H9 (cell line): ENCODE data around the gene CCNY. TPM values are rescaled to one million over a fixed set of nuclear protein-coding genes. Genes with fewer than 3 reads are reported as not detected.
"Not testable (repeated sequence)": the region's sequence is repeated elsewhere in the genome, so short reads cannot be mapped to it uniquely, and the experiment has no call there.

Experiments
- DNase-seq: peaks from one replicate; pipeline ENCODE4 v3.0.0-alpha.2; 2017
- H2AFZ ChIP-seq: one replicate; pipeline ENCODE4 v1.6.1; 2013; ENCODE audit warnings: mild to moderate bottlenecking, low read length, control low read depth, moderate library complexity
- H2AK5ac ChIP-seq: 2 replicates; pipeline ENCODE4 v1.6.1; 2013; ENCODE audit warnings: low read length, control low read depth, mixed read lengths; ENCODE audit not compliant: insufficient read length
- H2BK120ac ChIP-seq: one replicate; pipeline ENCODE4 v1.6.1; 2013; ENCODE audit warnings: low read depth, mild to moderate bottlenecking, low read length, control low read depth, inconsistent platforms; ENCODE audit not compliant: poor library complexity, severe bottlenecking
- H2BK12ac ChIP-seq: 2 replicates; pipeline ENCODE4 v1.6.1; 2013; ENCODE audit warnings: low read length, control low read depth, mixed read lengths, low read depth; ENCODE audit not compliant: insufficient read length
- H2BK15ac ChIP-seq: 2 replicates; pipeline ENCODE4 v1.6.1; 2013; ENCODE audit warnings: low read depth, low read length, control low read depth
- H2BK20ac ChIP-seq: one replicate; pipeline ENCODE4 v1.6.1; 2013; ENCODE audit warnings: low read depth, mild to moderate bottlenecking, low read length, control low read depth, inconsistent platforms; ENCODE audit not compliant: poor library complexity, severe bottlenecking
- H2BK5ac ChIP-seq: 2 replicates; pipeline ENCODE4 v1.6.1; 2013; ENCODE audit warnings: low read length, control low read depth, mixed read lengths; ENCODE audit not compliant: insufficient read length
- H3K14ac ChIP-seq: 2 replicates; pipeline ENCODE4 v1.6.1; 2013; ENCODE audit warnings: low read length, control low read depth; ENCODE audit not compliant: insufficient read depth
- H3K18ac ChIP-seq: 2 replicates; pipeline ENCODE4 v1.6.1; 2013; ENCODE audit warnings: low read depth, mild to moderate bottlenecking, mixed read lengths, low read length, control low read depth; ENCODE audit not compliant: insufficient read length
- H3K23ac ChIP-seq: 2 replicates; pipeline ENCODE4 v1.6.1; 2013; ENCODE audit warnings: low read length, control low read depth, mixed read lengths, low read depth; ENCODE audit not compliant: insufficient read length
- H3K23me2 ChIP-seq: 2 replicates; pipeline ENCODE4 v1.6.1; 2013; ENCODE audit warnings: low read depth, mild to moderate bottlenecking, mixed read lengths, low read length, control low read depth; ENCODE audit not compliant: insufficient read length, poor library complexity, severe bottlenecking
- H3K27ac ChIP-seq: 2 replicates; pipeline ENCODE4 v1.5.1; 2013; ENCODE audit warnings: low read length, control low read depth, mixed read lengths, low read depth; ENCODE audit not compliant: insufficient read length
- H3K27me3 ChIP-seq: 2 replicates; pipeline ENCODE4 v1.6.1; 2013; ENCODE audit warnings: low read length, control low read depth, inconsistent platforms; ENCODE audit not compliant: insufficient read depth
- H3K4ac ChIP-seq: 2 replicates; pipeline ENCODE4 v1.6.1; 2013; ENCODE audit warnings: low read depth, mild to moderate bottlenecking, control low read depth, inconsistent platforms, low read length, moderate library complexity
- H3K4me1 ChIP-seq: 2 replicates; pipeline ENCODE4 v1.6.1; 2013; ENCODE audit warnings: low read length, control low read depth, inconsistent platforms; ENCODE audit not compliant: insufficient read depth
- H3K4me2 ChIP-seq: 2 replicates; pipeline ENCODE4 v1.6.1; 2013; ENCODE audit warnings: low read length, control low read depth, mixed read lengths; ENCODE audit not compliant: insufficient read length, insufficient read depth
- H3K56ac ChIP-seq: 2 replicates; pipeline ENCODE4 v1.6.1; 2013; ENCODE audit warnings: low read depth, mild to moderate bottlenecking, mixed read lengths, low read length, control low read depth; ENCODE audit not compliant: insufficient read length
- H3K79me1 ChIP-seq: 2 replicates; pipeline ENCODE4 v1.6.1; 2013; ENCODE audit warnings: low read depth, mild to moderate bottlenecking, moderate library complexity, low read length, control low read depth, inconsistent platforms; ENCODE audit not compliant: insufficient read depth, poor library complexity, severe bottlenecking
- H3K79me2 ChIP-seq: 2 replicates; pipeline ENCODE4 v1.6.1; 2013; ENCODE audit warnings: low read length, control low read depth, inconsistent platforms; ENCODE audit not compliant: insufficient read depth
- H3K9ac ChIP-seq: 2 replicates; pipeline ENCODE4 v1.6.1; 2013; ENCODE audit warnings: low read length, control low read depth, mixed read lengths; ENCODE audit not compliant: insufficient read length; ENCODE audit errors: extremely low read depth
- H3K9me3 ChIP-seq: one replicate; pipeline ENCODE4 v1.6.1; 2013; ENCODE audit warnings: low read depth, low read length, inconsistent platforms; ENCODE audit not compliant: control insufficient read depth
- H3T11ph ChIP-seq: one replicate; pipeline ENCODE4 v1.6.1; 2013; ENCODE audit warnings: mild to moderate bottlenecking, low read length, control low read depth, inconsistent platforms
- H4K20me1 ChIP-seq: one replicate; pipeline ENCODE4 v1.6.1; 2013; ENCODE audit not compliant: control insufficient read depth, insufficient read length, insufficient read depth
- H4K5ac ChIP-seq: 2 replicates; pipeline ENCODE4 v1.6.1; 2013; ENCODE audit warnings: low read depth, mild to moderate bottlenecking, mixed read lengths, low read length, control low read depth; ENCODE audit not compliant: insufficient read length
- H4K8ac ChIP-seq: replicated peaks from 2 replicates; pipeline ENCODE4 v1.6.1; 2013; ENCODE audit warnings: low read length, control low read depth, mixed read lengths, low read depth; ENCODE audit not compliant: insufficient read length
- H4K91ac ChIP-seq: 2 replicates; pipeline ENCODE4 v1.6.1; 2013; ENCODE audit warnings: low read depth, mild to moderate bottlenecking, moderate library complexity, mixed read lengths, low read length, control low read depth; ENCODE audit not compliant: insufficient read length
- H3K27ac Mint-ChIP-seq, 3 experiments: 2 replicates in 2 of 3; 3 replicates in 1 of 3; pipeline ENCODE4 v1.8.0; 2020 to 2021; ENCODE audit warnings: mixed read lengths in 3 of 3, mild to moderate bottlenecking in 1 of 3, moderate library complexity in 1 of 3
- H3K27me3 Mint-ChIP-seq: 2 replicates; pipeline ENCODE4 v1.8.0; 2021; ENCODE audit warnings: low read depth, mild to moderate bottlenecking, moderate library complexity, mixed read lengths
- H3K36me3 Mint-ChIP-seq, 3 experiments: 2 replicates in 2 of 3; 3 replicates in 1 of 3; pipeline ENCODE4 v1.8.0; 2020 to 2021; ENCODE audit warnings: low read depth in 3 of 3, mixed read lengths in 3 of 3; ENCODE audit not compliant: insufficient read depth in 1 of 3
- H3K4me1 Mint-ChIP-seq, 2 experiments: 2 replicates each; pipeline ENCODE4 v1.8.0; 2020; ENCODE audit warnings: mixed read lengths in 2 of 2
- H3K4me3 Mint-ChIP-seq, 2 experiments: 2 replicates in 1 of 2; 3 replicates in 1 of 2; pipeline ENCODE4 v1.8.0; 2020 to 2021; ENCODE audit warnings: mild to moderate bottlenecking in 2 of 2, mixed read lengths in 2 of 2, moderate library complexity in 1 of 2
- H3K9me3 Mint-ChIP-seq, 2 experiments: 2 replicates in 1 of 2; 3 replicates in 1 of 2; pipeline ENCODE4 v1.8.0; 2020; ENCODE audit warnings: mild to moderate bottlenecking in 2 of 2, mixed read lengths in 2 of 2, moderate library complexity in 1 of 2
- WGBS: extraction: QIAGEN DNeasy Blood & Tissue Kit; methylation state at CpG from one replicate; pipeline ENCODE4 v1.1.7; 2013; ENCODE audit warnings: missing lambda C conversion rate, low lambda C conversion rate, mixed read lengths; ENCODE audit not compliant: insufficient read length; ENCODE audit errors: extremely low coverage; 5-methylcytosine and 5-hydroxymethylcytosine counted together
- total RNA-seq: library from RNA; stranded (reverse); gene quantifications from 2 replicates; pipeline ENCODE4 v1.2.1, GENCODE V29; 2021
- TF ChIP-seq, protein P1 (sequence below): fragments of 200-600 bp; sonication (generic); conservative IDR thresholded peaks from 3 replicates; pipeline ENCODE4 v1.8.0; 2021; ENCODE audit warnings: antibody characterized with exemption, mild to moderate bottlenecking

Gene CCNY
- total RNA-seq, 1 experiment from 2014 or later: 62.1 TPM

- TF ChIP-seq, protein P1, sequence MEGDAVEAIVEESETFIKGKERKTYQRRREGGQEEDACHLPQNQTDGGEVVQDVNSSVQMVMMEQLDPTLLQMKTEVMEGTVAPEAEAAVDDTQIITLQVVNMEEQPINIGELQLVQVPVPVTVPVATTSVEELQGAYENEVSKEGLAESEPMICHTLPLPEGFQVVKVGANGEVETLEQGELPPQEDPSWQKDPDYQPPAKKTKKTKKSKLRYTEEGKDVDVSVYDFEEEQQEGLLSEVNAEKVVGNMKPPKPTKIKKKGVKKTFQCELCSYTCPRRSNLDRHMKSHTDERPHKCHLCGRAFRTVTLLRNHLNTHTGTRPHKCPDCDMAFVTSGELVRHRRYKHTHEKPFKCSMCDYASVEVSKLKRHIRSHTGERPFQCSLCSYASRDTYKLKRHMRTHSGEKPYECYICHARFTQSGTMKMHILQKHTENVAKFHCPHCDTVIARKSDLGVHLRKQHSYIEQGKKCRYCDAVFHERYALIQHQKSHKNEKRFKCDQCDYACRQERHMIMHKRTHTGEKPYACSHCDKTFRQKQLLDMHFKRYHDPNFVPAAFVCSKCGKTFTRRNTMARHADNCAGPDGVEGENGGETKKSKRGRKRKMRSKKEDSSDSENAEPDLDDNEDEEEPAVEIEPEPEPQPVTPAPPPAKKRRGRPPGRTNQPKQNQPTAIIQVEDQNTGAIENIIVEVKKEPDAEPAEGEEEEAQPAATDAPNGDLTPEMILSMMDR: no peak
- no peak overlapping the region for H2BK120ac ChIP-seq
- no peaks in the 10 kb centered on the region for H3K27me3 ChIP-seq
- H3K23ac ChIP-seq: no peak overlapping the region
- no peak overlapping the region for H3K56ac ChIP-seq
- no peak overlapping the region for H3K9ac ChIP-seq
- no peak overlapping the region for H2BK5ac ChIP-seq
- H3K4me2 ChIP-seq: no peak overlapping the region
- no peak overlapping the region for H3K18ac ChIP-seq
- no peak overlapping the region for H3K27ac ChIP-seq
- H3K4ac ChIP-seq: no peak overlapping the region
- no peaks in the 10 kb centered on the region for H3K9me3 ChIP-seq
- WGBS: no CpG with 5 or more reads among the region's 8 CpGs
- peaks cover 11% of the 10 kb centered on the region; the same call in 1 of the 2 replicates for H3K4me1 ChIP-seq
- Mint-ChIP-seq H3K9me3 (peaks cover 0 to 2% of the 10 kb centered on the region in 2 experiments; a peak in 1 of 5 replicates), H3K4me1 (peaks cover 45 to 47% of the 10 kb centered on the region in 2 experiments), H3K36me3 (peaks cover 0 to 1% (median 0%) of the 10 kb centered on the region in 3 experiments; a peak in 3 of 7 replicates), H3K27me3 (no peaks in the 10 kb centered on the region), H3K4me3 (no peak overlapping the region), H3K27ac (no peak overlapping the region)
- no peak overlapping the region for H2BK20ac ChIP-seq
- peaks cover 13% of the 10 kb centered on the region; the same call in 1 of the 2 replicates for H3K79me2 ChIP-seq
- H4K5ac ChIP-seq: no peak overlapping the region
- no peaks in the 10 kb centered on the region for H3K23me2 ChIP-seq
- H2BK15ac ChIP-seq: no peak overlapping the region
- H4K8ac ChIP-seq: no peak overlapping the region
- no peak overlapping the region for H2AFZ ChIP-seq
- no peak for DNase-seq
- no peak overlapping the region for H4K91ac ChIP-seq
- no peak overlapping the region for H3T11ph ChIP-seq
- H3K79me1 ChIP-seq: peaks cover 10% of the 10 kb centered on the region
- no peak overlapping the region for H3K14ac ChIP-seq
- H2AK5ac ChIP-seq: no peak overlapping the region
- no peaks in the 10 kb centered on the region for H4K20me1 ChIP-seq
- no peak overlapping the region for H2BK12ac ChIP-seq
Observed at GRCh38 chr10:35400595-35401268, 64.4 kb downstream of the CCNY start.

DNA sequence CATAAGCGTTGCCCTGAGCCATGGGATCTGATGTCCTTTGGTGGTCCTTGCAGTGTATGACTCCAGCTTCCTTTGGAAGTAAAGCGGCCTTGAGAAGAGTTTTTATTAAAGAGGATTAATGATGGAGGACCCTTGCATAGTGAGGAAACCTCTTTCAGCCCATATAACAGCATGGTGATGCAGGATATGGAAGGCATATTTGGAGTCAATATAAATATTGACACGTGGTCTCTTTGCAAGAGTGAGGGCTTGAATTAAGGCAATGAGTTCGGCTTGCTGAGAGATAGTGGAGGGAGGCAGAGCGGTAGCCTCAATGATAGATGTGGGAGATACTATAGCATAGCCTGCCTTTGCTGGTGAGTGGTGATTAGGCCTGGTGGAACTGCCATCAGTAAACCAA lies 67.2 kb downstream of the CCNY start:
- not testable (repeated sequence) for H2BK15ac ChIP-seq, H3K4ac ChIP-seq, H3K27me3 ChIP-seq, H3T11ph ChIP-seq, H3K79me1 ChIP-seq, H3K9ac ChIP-seq, H3K27ac ChIP-seq, H3K23ac ChIP-seq, H4K91ac ChIP-seq, H2AK5ac ChIP-seq, H4K5ac ChIP-seq, H3K4me3 Mint-ChIP-seq, H4K20me1 ChIP-seq, H2BK20ac ChIP-seq, H3K4me2 ChIP-seq, H2BK12ac ChIP-seq, H3K9me3 ChIP-seq, H3K56ac ChIP-seq, DNase-seq, H3K23me2 ChIP-seq, H3K79me2 ChIP-seq, H3K4me1 ChIP-seq, H2AFZ ChIP-seq, H2BK120ac ChIP-seq, H3K14ac ChIP-seq, H4K8ac ChIP-seq, H2BK5ac ChIP-seq, H3K27ac Mint-ChIP-seq, H3K27me3 Mint-ChIP-seq, H3K18ac ChIP-seq
- Mint-ChIP-seq H3K9me3 (peaks cover 15 to 20% of the 10 kb centered on the region in 2 experiments), H3K36me3 (peaks cover 8 to 17% (median 15%) of the 10 kb centered on the region in 3 experiments), H3K4me1 (peaks cover 28% of the 10 kb centered on the region in 2 experiments)
- WGBS: no CpG with 5 or more reads among the region's 5 CpGs
